Omental fat pad (tissue), 4 donors: ENCODE results near the gene PTMS. TPM values are rescaled to one million over a fixed set of nuclear protein-coding genes. Genes with fewer than 3 reads are reported as not detected.

Experiments used
- ATAC-seq: fragments of 150-250 bp; one replicate; pipeline ENCODE4 v1.9.1; 2016; ENCODE audit warnings: mild to moderate bottlenecking, moderate library complexity; ENCODE audit not compliant: low FRiP score
- DNase-seq: peaks from one replicate; pipeline ENCODE4 v3.0.0-alpha.2; 2019; ENCODE audit warnings: low spot score
- total RNA-seq, 4 donors: library from RNA; depleted of rRNA; stranded (reverse); fragments of >200 nt; gene quantifications; one replicate each; pipeline ENCODE4 v1.1.0, GENCODE V29; 2016
- TF ChIP-seq, protein P1 (sequence below), 3 donors: fragments of 450-650 bp; IDR thresholded peaks; one replicate each; pipeline ENCODE4 v1.5.1; 2016 to 2017; ENCODE audit warnings: antibody characterized with exemption in 3 of 3, mild to moderate bottlenecking in 3 of 3, moderate library complexity in 2 of 3

The PTMS gene
- total RNA-seq, 4 donors from 2014 or later, result 77.6 to 143 (median 113) TPM

GRCh38 chr12:6745741-6746525 lies 20.2 kb upstream of the PTMS start:
- ATAC-seq (no peak), DNase-seq (no peak)
- TF ChIP-seq, protein P1, sequence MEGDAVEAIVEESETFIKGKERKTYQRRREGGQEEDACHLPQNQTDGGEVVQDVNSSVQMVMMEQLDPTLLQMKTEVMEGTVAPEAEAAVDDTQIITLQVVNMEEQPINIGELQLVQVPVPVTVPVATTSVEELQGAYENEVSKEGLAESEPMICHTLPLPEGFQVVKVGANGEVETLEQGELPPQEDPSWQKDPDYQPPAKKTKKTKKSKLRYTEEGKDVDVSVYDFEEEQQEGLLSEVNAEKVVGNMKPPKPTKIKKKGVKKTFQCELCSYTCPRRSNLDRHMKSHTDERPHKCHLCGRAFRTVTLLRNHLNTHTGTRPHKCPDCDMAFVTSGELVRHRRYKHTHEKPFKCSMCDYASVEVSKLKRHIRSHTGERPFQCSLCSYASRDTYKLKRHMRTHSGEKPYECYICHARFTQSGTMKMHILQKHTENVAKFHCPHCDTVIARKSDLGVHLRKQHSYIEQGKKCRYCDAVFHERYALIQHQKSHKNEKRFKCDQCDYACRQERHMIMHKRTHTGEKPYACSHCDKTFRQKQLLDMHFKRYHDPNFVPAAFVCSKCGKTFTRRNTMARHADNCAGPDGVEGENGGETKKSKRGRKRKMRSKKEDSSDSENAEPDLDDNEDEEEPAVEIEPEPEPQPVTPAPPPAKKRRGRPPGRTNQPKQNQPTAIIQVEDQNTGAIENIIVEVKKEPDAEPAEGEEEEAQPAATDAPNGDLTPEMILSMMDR (IDR thresholded peaks at IDR 0.05), result no peak

DNA sequence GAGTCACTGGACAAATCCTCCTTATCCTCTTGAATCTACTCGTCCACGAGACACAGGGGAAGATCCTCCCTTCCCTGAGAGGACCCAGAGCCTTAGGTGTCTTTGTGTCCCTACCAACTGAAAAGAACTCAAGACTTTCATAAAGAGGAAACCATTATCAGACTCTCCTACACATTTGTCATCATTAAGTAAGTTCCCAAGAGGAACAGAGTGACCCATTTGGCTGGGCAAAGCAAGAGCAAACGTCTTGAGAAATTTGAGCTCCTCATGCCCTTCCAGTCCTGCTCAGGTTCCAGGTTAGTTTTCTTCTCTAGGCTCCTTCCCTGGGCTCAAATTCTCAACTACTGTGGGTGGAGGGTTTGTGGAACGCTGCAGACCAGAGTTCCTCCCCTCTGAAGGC lies 18.9 kb upstream of the PTMS start:
- no peak for ATAC-seq
- TF ChIP-seq, protein P1 (IDR thresholded peaks at IDR 0.05), result no peak
- no peak for DNase-seq

- ATAC-seq, result no peak
- TF ChIP-seq, protein P1 (IDR thresholded peaks at IDR 0.05), result no peak
- DNase-seq, result no peak
Measured at GRCh38 chr12:6748761-6749160, 17.4 kb upstream of the PTMS start.

- DNase-seq (no peak), ATAC-seq (no peak)
- TF ChIP-seq, protein P1 (IDR thresholded peaks at IDR 0.05), result no peak
Measured at GRCh38 chr12:6750506-6750905, 15.7 kb upstream of the PTMS start.

GRCh38 chr12:6751767-6752166 lies 14.4 kb upstream of the PTMS start:
- TF ChIP-seq, protein P1 (IDR thresholded peaks at IDR 0.05), result no peak
- DNase-seq (no peak), ATAC-seq (no peak)

DNA sequence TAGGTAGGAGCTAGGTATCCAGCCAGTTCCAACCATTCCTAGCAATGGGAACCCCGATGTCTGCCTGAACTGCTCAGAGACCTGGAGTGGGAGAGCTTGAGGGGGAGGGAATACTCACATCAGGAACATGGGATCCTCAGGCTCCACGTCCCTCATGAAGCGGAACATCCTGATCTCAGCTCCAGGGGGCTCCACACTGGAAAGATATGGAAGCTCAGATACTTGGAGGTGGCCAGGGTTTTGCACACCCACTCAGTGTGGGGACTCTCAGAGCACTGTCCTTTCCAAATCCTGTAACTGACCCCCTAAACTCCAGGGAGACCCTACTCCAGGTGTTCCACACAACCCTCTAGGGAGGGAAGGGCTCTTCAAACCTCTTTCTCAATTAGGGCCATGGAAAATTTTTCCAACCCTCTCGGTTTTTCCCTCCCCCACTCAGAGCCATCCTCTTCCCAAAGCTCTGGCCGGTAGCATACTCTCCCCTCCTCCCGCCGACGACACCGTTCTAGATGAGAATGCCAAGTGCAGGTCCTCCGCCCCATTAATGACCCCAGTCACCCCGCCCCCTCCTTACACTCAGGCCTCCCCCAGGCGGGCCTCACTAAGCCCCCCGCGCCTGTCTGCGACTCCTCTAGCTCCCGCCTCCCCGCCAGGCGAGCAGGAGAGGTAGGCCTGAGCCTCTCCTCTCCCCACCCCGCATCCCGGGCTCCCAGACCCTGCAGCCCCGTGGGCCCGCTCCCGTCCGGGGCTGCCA lies 13.8 kb upstream of the PTMS start:
- TF ChIP-seq, protein P1 (IDR thresholded peaks at IDR 0.05), result no peak
- ATAC-seq (peak; percentile 31), DNase-seq (no peak)
